ENCODE results near the gene ARRDC3.

Gene ARRDC3

GRCh38 chr5:91319667-91320066 lies 63.5 kb downstream of the ARRDC3 start:
- in situ Hi-C loops (cut with MboI; ENCODE audit: low sequenced_read_pairs): no loop called here

- in situ Hi-C loops (cut with MboI; ENCODE audit: low sequenced_read_pairs): no loop called here
These were observed 64.4 kb downstream of the ARRDC3 start for GRCh38 chr5:91318724-91319123.
